ENCODE measurements around the gene SIRPB1. TPM values are rescaled to one million over a fixed set of nuclear protein-coding genes. Genes with fewer than 3 reads are reported as not detected.

SIRPB1 gene
- total RNA-seq (2021) (4.1 and 7.6 TPM in 2 replicates), Bru-seq, nascent RNA (percentile 51 among the genes with signal in this experiment), BruChase-seq, experiment 1, labeled RNA remaining after a 2-hour chase (percentile 55 among the genes with signal in this experiment), BruChase-seq, experiment 2, labeled RNA remaining after a 6-hour chase (percentile 74 among the genes with signal in this experiment)
- long read RNA-seq, partial matches to known transcripts = 2 of 6 reads
- long read RNA-seq, other reads (novel, unspliced or antisense) = 4 of 6 reads

DNA sequence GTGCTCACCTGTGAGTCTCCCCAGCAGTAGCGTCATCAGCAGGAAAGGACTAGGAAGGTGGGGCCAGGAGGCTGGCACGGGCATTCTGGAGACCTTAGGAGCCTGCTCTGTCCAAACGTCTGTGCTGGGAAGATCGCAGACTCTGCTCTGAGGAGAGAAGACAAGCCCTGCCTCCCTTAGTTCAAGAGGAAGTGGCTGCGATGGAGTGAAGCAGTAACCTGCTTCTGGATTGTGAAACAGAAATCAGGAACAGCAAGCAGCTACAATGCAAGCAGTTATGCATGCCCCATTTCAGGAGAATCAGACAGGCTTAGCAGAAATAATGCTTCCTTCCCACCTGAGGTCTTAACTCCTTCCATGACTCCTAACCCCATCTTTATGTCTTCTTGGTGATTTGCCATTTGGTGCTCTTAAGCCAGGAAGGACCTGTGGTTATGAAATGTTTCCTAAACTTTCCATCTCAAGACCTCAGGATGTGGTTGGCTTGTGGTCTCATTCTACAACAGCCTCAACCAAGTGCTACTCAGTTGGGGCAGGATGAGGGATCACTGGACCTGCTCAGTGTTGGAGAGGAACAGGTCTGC is at the start of gene SIRPB1:
Gene SIRPB1, minus strand, starts transcription at position 149 of the 584 bp plus-strand sequence. Its CDS starts 65 bp downstream, at position 84.
- Histone ChIP-seq H3K9me2 (ENCODE audit: insufficient read depth) (no peaks in the 10 kb centered on the region), H3K27me3 (ENCODE audit: insufficient read depth, low read depth) (no peaks in the 10 kb centered on the region), H3K36me3 (ENCODE audit: low read depth) (peaks cover 10% of the 10 kb centered on the region; the same call in 1 of the 2 replicates), H3K9me3 (ENCODE audit: insufficient read depth, low read depth) (peaks cover 9% of the 10 kb centered on the region), H3F3A (ENCODE audit: insufficient read depth, low read depth) (peaks cover 17% of the 10 kb centered on the region; the same call in 1 of the 2 replicates), H3K4me1 (replicated peaks; ENCODE audit: insufficient read depth) (peaks cover 50% of the 10 kb centered on the region), H2AFZ (peak within 1 kb of the TSS; percentile 56), H3K27ac (peak within 1 kb of the TSS; percentile 65), H3K79me2 (ENCODE audit: low read depth) (peaks cover 11% of the 10 kb centered on the region), H3K4me3 (peak within 1 kb of the TSS; percentile 42; the same call in 1 of the 2 replicates), H4K20me1 (ENCODE audit: insufficient read depth) (no peaks in the 10 kb centered on the region), H3K4me2 (peak within 1 kb of the TSS; percentile 63)
- no peak for TF ChIP-seq EZH2 (IDR thresholded peaks at IDR 0.05; ENCODE audit: low read depth)
- TF ChIP-seq, protein P1, sequence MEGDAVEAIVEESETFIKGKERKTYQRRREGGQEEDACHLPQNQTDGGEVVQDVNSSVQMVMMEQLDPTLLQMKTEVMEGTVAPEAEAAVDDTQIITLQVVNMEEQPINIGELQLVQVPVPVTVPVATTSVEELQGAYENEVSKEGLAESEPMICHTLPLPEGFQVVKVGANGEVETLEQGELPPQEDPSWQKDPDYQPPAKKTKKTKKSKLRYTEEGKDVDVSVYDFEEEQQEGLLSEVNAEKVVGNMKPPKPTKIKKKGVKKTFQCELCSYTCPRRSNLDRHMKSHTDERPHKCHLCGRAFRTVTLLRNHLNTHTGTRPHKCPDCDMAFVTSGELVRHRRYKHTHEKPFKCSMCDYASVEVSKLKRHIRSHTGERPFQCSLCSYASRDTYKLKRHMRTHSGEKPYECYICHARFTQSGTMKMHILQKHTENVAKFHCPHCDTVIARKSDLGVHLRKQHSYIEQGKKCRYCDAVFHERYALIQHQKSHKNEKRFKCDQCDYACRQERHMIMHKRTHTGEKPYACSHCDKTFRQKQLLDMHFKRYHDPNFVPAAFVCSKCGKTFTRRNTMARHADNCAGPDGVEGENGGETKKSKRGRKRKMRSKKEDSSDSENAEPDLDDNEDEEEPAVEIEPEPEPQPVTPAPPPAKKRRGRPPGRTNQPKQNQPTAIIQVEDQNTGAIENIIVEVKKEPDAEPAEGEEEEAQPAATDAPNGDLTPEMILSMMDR (conservative IDR thresholded peaks at IDR 0.05) = no peak
- ChIA-PET CTCF (no interaction called here), POLR2A (ENCODE audit: unreplicated experiment) (no interaction called here)
- TSS peak; percentile 34 for BruUV-seq (replicated peaks)
- intact Hi-C loops (cut with micrococcal nuclease; ENCODE audit: unreplicated experiment) = no loop called here
- peak; percentile 50 to 60 for DNase-seq

DNA sequence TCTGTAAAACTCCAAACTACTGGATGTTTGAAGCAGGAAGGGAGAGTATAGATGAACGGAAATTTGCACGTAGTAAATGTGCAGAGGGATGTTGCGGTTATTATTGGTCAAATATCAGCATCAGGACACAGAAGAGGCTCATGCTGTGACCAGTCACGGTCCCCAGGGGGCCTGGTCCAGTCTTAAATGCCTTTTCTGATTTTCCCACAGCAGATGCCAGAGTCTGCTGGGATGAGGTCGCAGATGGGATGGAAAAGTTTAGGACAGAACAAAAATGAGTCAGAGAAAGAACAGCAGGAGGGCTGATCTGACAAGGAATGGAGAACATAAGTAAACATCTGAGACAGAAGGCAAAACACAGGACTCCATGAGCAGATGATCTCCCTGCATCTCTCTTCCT is 49.5 kb upstream of the SIRPB1 start:
- Histone ChIP-seq H3K4me3 (no peak overlapping the region), H3K4me1 (replicated peaks; ENCODE audit: insufficient read depth) (peaks cover 6% of the 10 kb centered on the region), H3F3A (ENCODE audit: insufficient read depth, low read depth) (peaks cover 7% of the 10 kb centered on the region; the same call in 1 of the 2 replicates), H3K27me3 (ENCODE audit: insufficient read depth, low read depth) (no peaks in the 10 kb centered on the region), H3K9me2 (ENCODE audit: insufficient read depth) (no peaks in the 10 kb centered on the region; the same call in 1 of the 2 replicates), H4K20me1 (ENCODE audit: insufficient read depth) (no peaks in the 10 kb centered on the region), H2AFZ (no peak overlapping the region), H3K79me2 (ENCODE audit: low read depth) (no peaks in the 10 kb centered on the region), H3K36me3 (ENCODE audit: low read depth) (no peaks in the 10 kb centered on the region), H3K4me2 (no peak overlapping the region), H3K27ac (no peak overlapping the region), H3K9me3 (ENCODE audit: insufficient read depth, low read depth) (no peaks in the 10 kb centered on the region)
- peak in 1 of 2 experiments; percentile 49 for DNase-seq
- TF ChIP-seq, protein P1 (conservative IDR thresholded peaks at IDR 0.05) = peak; percentile 32; the same call in 1 of the 2 replicates
- TF ChIP-seq EZH2 (IDR thresholded peaks at IDR 0.05; ENCODE audit: low read depth) = no peak
- BruUV-seq (replicated peaks) = no TSS peak
- ChIA-PET CTCF (no interaction called here), POLR2A (ENCODE audit: unreplicated experiment) (no interaction called here)
- intact Hi-C loops (cut with micrococcal nuclease; ENCODE audit: unreplicated experiment) = no loop called here

DNA sequence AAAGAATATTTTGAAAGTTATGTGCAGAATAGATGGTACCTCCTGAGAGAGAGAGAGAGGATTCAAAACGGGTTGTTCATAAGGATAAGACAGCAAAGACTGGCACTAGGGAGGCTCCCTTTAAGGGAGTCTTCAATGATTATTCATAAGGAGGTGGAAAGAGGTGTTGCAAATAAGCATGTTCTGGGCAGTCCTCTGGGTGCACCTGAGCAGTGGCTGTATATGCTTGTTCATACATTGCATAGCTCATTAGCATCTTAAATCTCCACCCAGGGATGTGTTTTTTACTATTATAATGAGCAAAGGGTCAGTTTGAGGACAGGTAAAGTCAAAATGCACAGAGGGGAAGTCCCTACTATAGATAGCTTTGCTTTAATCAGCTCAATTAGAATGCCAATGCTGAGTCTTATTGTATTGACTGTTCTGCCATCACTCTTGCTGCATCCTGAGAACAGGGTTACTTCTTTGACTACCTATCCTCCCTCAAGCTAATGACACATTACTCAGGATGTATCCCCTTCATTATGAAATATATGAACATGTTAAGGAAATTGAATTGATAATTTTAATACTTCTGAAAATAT is 47.8 kb upstream of the SIRPB1 start:
- Histone ChIP-seq H4K20me1 (ENCODE audit: insufficient read depth) (no peaks in the 10 kb centered on the region), H3K36me3 (ENCODE audit: low read depth) (no peaks in the 10 kb centered on the region), H3K27ac (no peak overlapping the region), H3K27me3 (ENCODE audit: insufficient read depth, low read depth) (no peaks in the 10 kb centered on the region), H3K9me3 (ENCODE audit: insufficient read depth, low read depth) (no peaks in the 10 kb centered on the region), H3K4me2 (no peak overlapping the region), H2AFZ (no peak overlapping the region), H3K79me2 (ENCODE audit: low read depth) (no peaks in the 10 kb centered on the region), H3F3A (ENCODE audit: insufficient read depth, low read depth) (peaks cover 7% of the 10 kb centered on the region; the same call in 1 of the 2 replicates), H3K4me3 (no peak overlapping the region), H3K4me1 (replicated peaks; ENCODE audit: insufficient read depth) (peaks cover 17% of the 10 kb centered on the region), H3K9me2 (ENCODE audit: insufficient read depth) (no peaks in the 10 kb centered on the region; the same call in 1 of the 2 replicates)
- intact Hi-C loops (cut with micrococcal nuclease; ENCODE audit: unreplicated experiment) = no loop called here
- BruUV-seq (replicated peaks) = no TSS peak
- DNase-seq = no peak
- TF ChIP-seq, protein P1 (conservative IDR thresholded peaks at IDR 0.05) = no peak
- no peak for TF ChIP-seq EZH2 (IDR thresholded peaks at IDR 0.05; ENCODE audit: low read depth)
- CTCF ChIA-PET = no interaction called here
- POLR2A ChIA-PET (ENCODE audit: unreplicated experiment) = no interaction called here

All from PC-9 (cell line).